Endothelial cell of umbilical vein (primary cell): Measurements from ENCODE around the gene SLC6A9.

ENCODE experiments used
- CTCF ChIP-seq, 2 donors: IDR thresholded peaks; 1 replicate in 1 of 2; 2 replicates in 1 of 2; pipeline ENCODE4 v1.5.1; 2011; ENCODE audit warnings: low read length in 2 of 2, mild to moderate bottlenecking in 2 of 2, moderate library complexity in 2 of 2, control low read depth in 1 of 2, inconsistent platforms in 1 of 2, low read depth in 1 of 2; ENCODE audit not compliant: insufficient read depth in 1 of 2; ENCODE audit errors: extremely low read depth in 1 of 2
- EZH2 ChIP-seq: IDR thresholded peaks from 2 replicates; pipeline ENCODE4 v1.6.1; 2012; ENCODE audit warnings: borderline replicate concordance, low read depth, mild to moderate bottlenecking, moderate library complexity, low read length, inconsistent platforms; ENCODE audit not compliant: severe bottlenecking
- MAX ChIP-seq: IDR thresholded peaks from 2 replicates; pipeline ENCODE4 v1.6.1; 2011; ENCODE audit not compliant: insufficient read depth, insufficient read length
- POLR2A ChIP-seq: IDR thresholded peaks from 2 replicates; pipeline ENCODE4 v1.6.1; 2012; ENCODE audit warnings: low read depth, mild to moderate bottlenecking, control low read depth, low read length
- POLR2AphosphoS5 ChIP-seq: IDR thresholded peaks from 2 replicates; pipeline ENCODE4 v1.6.1; 2012; ENCODE audit warnings: low read depth, mild to moderate bottlenecking, control low read depth, low read length, moderate library complexity; ENCODE audit not compliant: insufficient read depth

GRCh38 chr1:43981135-43981491, 50.1 kb downstream of the SLC6A9 start:
- no peak for TF ChIP-seq CTCF (IDR thresholded peaks at IDR 0.05; ENCODE audit: extremely low read depth in 1 of 2, insufficient read depth in 1 of 2, low read depth in 1 of 2, low read length in 2 of 2)
- TF ChIP-seq MAX, result no peak
- no peak for TF ChIP-seq POLR2A
- no peak for TF ChIP-seq EZH2
- TF ChIP-seq POLR2AphosphoS5, result no peak
